GM10248 (cell line): ENCODE measurements around the gene PAQR4.

Experiments
- CTCF ChIA-PET: fragments of 300-600 bp; sonication (Branson Sonifier 250); formaldehyde crosslinking; extraction: SDS; loops from one replicate; lab custom pipeline; 2021; ENCODE audit warnings: antibody characterized with exemption; lab: Yijun Ruan, JAX
- POLR2A ChIA-PET: fragments of 350-650 bp; sonication (Branson Sonifier 250); formaldehyde crosslinking; extraction: SDS; loops from one replicate; lab custom pipeline; 2020; ENCODE audit warnings: antibody characterized with exemption; lab: Yijun Ruan, JAX
- DNase-seq: peaks from one replicate; pipeline ENCODE4 v3.0.0; 2012; ENCODE audit errors: extremely low spot score
- CTCF ChIP-seq: IDR thresholded peaks from 2 replicates; pipeline ENCODE4 v1.5.1; 2012; ENCODE audit warnings: mild to moderate bottlenecking, low read depth; ENCODE audit errors: extremely low read depth, missing control alignments, control extremely low read depth

The PAQR4 gene

GRCh38 chr16:3004319-3004718 is 35.2 kb downstream of the PAQR4 start:
- TF ChIP-seq CTCF, result no peak
- no peak for DNase-seq
- POLR2A ChIA-PET, result interaction anchor here (0.6 kb wide), 1 partner anchor 24 kb away, joined by 4 read pairs; no protein-coding TSS in a partner anchor
- CTCF ChIA-PET, result interaction anchor here (0.6 to 11.8 kb wide), 6 partner anchors 10 to 126 kb away, joined by 3 to 231 read pairs (median 4); partner anchors contain the start of genes CLDN6, HCFC1R1, THOC6 and TNFRSF12A

- POLR2A ChIA-PET, result no interaction called here
- CTCF ChIA-PET, result interaction anchor here (1.3 to 11.8 kb wide), 3 partner anchors 21 to 124 kb away, joined by 4 to 231 read pairs (median 5); partner anchors contain the start of genes CLDN6, HCFC1R1, THOC6 and TNFRSF12A
- no peak for TF ChIP-seq CTCF
- no peak for DNase-seq
Observed at GRCh38 chr16:3004781-3005284, 35.7 kb downstream of the PAQR4 start.

GRCh38 chr16:3007059-3007956 is 38.2 kb downstream of the PAQR4 start:
- CTCF ChIA-PET, result interaction anchor here (1.2 to 11.8 kb wide), 4 partner anchors 18 to 122 kb away, joined by 3 to 231 read pairs (median 4); partner anchors contain the start of genes CLDN6, HCFC1R1, THOC6 and TNFRSF12A
- no peak for DNase-seq
- no peak for TF ChIP-seq CTCF
- POLR2A ChIA-PET, result no interaction called here

- POLR2A ChIA-PET, result no interaction called here
- DNase-seq, result no peak
- CTCF ChIA-PET, result interaction anchor here (1.2 to 11.8 kb wide), 4 partner anchors 18 to 122 kb away, joined by 3 to 231 read pairs (median 4); partner anchors contain the start of genes CLDN6, HCFC1R1, THOC6 and TNFRSF12A
- TF ChIP-seq CTCF, result no peak
Observed at GRCh38 chr16:3007957-3008689, 39.0 kb downstream of the PAQR4 start.

GRCh38 chr16:3008690-3009037 is 39.5 kb downstream of the PAQR4 start:
- TF ChIP-seq CTCF, result no peak
- DNase-seq, result no peak
- ChIA-PET CTCF (interaction anchor here (1.2 to 11.8 kb wide), 2 partner anchors 17 to 31 kb away, joined by 3 to 231 read pairs; partner anchors contain the start of genes CLDN6, HCFC1R1, THOC6 and TNFRSF12A), POLR2A (no interaction called here)
